Testis (tissue), 3 donors: ENCODE data around the gene HRK. TPM values are rescaled to one million over a fixed set of nuclear protein-coding genes. Genes with fewer than 3 reads are reported as not detected.

ENCODE experiments used
- DNase-seq: peaks from one replicate; pipeline ENCODE4 v3.0.0-alpha.2; 2019
- H3K27ac ChIP-seq, 2 donors: fragments of 200-600 bp; sonication (generic); one replicate each; pipeline ENCODE4 v1.5.1; 2019
- H3K27me3 ChIP-seq: fragments of 200-600 bp; sonication (generic); one replicate; pipeline ENCODE4 v1.5.1; 2019
- H3K36me3 ChIP-seq: fragments of 200-600 bp; sonication (generic); one replicate; pipeline ENCODE4 v1.5.1; 2017; ENCODE audit warnings: low read depth; ENCODE audit errors: missing control alignments
- H3K4me1 ChIP-seq: fragments of 200-600 bp; sonication (generic); one replicate; pipeline ENCODE4 v1.5.1; 2019
- H3K4me3 ChIP-seq, 2 donors: fragments of 200-600 bp; sonication (generic); one replicate each; pipeline ENCODE4 v1.5.1; 2017 to 2019
- H3K9me3 ChIP-seq: fragments of 200-600 bp; sonication (generic); one replicate; pipeline ENCODE4 v1.5.1; 2017
- POLR2A ChIP-seq: fragments of 450-650 bp; IDR thresholded peaks from one replicate; pipeline ENCODE4 v1.6.1; 2017; ENCODE audit warnings: antibody characterized with exemption, mild to moderate bottlenecking, moderate library complexity
- WGBS, 2 donors: methylation state at CpG; one replicate each; pipeline ENCODE4 v1.1.5; 2018; 5-methylcytosine and 5-hydroxymethylcytosine counted together
- intact Hi-C: fragments of 100-400 bp; cut with DNase I; formaldehyde crosslinking; loops from one replicate; pipeline ENCODE4 v1.15.1; 2023; ENCODE audit warnings: low total_unique reads
- polyA plus RNA-seq: library from polyadenylated mRNA; stranded (reverse); fragments of 350-450 nt; fragmentation: Illumina TruSeq; extraction: RNeasy Lipid Tissue Mini Kit (QIAGEN cat#74804); gene quantifications from one replicate; pipeline ENCODE4 v1.2.3, GENCODE V29; 2014; ENCODE audit warnings: low read depth, low replicate concordance; ENCODE audit not compliant: insufficient read depth
- total RNA-seq, 2 donors: library from RNA; depleted of rRNA; stranded (reverse); fragments of >200 nt; gene quantifications; one replicate each; pipeline ENCODE4 v1.2.3, GENCODE V29; 2016
- TF ChIP-seq, protein P1 (sequence below), 3 experiments: fragments of 450-650 bp in 2 of 3; fragments of 200-600 bp in 1 of 3; sonication (generic) in 1 of 3; IDR thresholded peaks; one replicate each; pipeline ENCODE4 v1.5.1; 2016 to 2019; ENCODE audit warnings: antibody characterized with exemption in 3 of 3, mild to moderate bottlenecking in 2 of 3, moderate library complexity in 1 of 3

HRK gene
- total and polyA plus RNA-seq, 3 donors from 2014 or later, result 0.57 to 2.5 (median 1.4) TPM

DNA sequence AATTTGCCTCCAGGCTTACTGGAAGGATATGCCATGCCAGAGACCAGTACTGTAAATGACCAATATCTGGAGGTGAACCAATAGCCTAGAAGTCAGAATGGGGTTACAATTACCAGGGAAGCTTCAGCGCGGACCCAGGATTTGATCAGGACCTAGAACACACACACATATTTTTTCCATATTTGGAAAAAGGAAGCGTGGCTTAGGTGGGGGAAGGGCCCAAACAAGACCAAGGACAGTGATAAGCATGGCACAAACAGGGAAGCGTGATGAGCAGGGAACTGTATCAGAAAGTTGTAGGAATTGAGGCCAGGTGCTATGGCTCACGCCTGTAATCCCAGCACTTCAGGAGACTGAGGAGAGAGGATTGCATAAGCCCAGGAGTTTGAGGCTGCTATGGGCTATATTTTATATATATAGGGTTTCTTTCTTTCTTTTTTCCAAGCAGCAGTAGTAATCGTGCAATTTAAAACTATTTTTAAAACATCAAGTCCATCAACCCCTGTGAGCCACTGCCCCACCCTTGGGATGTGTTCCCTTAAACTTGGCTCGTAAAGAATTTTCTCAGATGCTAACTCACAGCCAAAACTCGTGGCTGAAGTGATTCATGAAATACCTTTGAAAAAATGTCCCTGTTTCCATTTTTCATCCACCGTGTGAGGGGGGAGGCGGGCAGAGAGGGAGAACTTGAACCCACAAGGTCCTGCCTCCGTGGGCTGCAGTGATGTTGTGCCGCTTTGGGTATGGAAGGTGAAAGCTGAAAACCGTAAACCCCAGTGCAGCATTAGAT is 16.7 kb downstream of the HRK start:
- 46 to 50% methylated on average over 13 of the region's 13 CpGs for WGBS, 2 donors

DNA sequence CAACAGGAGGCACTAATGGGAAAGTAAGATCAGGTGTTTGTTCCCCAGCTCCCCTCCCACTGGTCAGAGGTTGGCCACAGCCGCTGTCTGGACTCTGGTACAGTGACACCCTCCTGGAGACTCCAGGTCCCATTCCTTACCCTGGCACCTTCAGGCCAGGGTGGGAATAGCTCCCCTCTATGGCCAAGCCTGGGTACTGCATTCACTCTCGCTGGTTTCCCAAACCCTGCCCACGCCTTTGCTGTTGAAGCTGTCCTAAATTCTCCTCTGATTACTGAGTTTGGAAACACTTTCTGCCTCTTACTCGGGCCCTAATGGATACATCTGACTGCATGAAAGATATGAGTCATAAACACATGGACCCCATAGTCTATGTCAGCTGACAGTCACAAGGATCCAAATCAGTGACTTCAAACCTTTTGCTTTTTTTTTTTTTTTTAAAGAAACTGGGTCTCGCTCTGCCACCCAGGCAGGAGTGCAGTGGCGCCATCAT is 17.9 kb downstream of the HRK start:
- 58 to 61% methylated on average over 6 of the region's 6 CpGs for WGBS, 2 donors

More for the DNA sequence above, 16.7 kb downstream of the HRK start:
- peak; percentile 56 for DNase-seq
- intact Hi-C loops, result no loop called here
- TF ChIP-seq, protein P1, sequence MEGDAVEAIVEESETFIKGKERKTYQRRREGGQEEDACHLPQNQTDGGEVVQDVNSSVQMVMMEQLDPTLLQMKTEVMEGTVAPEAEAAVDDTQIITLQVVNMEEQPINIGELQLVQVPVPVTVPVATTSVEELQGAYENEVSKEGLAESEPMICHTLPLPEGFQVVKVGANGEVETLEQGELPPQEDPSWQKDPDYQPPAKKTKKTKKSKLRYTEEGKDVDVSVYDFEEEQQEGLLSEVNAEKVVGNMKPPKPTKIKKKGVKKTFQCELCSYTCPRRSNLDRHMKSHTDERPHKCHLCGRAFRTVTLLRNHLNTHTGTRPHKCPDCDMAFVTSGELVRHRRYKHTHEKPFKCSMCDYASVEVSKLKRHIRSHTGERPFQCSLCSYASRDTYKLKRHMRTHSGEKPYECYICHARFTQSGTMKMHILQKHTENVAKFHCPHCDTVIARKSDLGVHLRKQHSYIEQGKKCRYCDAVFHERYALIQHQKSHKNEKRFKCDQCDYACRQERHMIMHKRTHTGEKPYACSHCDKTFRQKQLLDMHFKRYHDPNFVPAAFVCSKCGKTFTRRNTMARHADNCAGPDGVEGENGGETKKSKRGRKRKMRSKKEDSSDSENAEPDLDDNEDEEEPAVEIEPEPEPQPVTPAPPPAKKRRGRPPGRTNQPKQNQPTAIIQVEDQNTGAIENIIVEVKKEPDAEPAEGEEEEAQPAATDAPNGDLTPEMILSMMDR (IDR thresholded peaks at IDR 0.05), result no peak
- TF ChIP-seq POLR2A, result no peak
- Histone ChIP-seq H3K4me1 (peaks cover 17% of the 10 kb centered on the region), H3K36me3 (no peaks in the 10 kb centered on the region), H3K27me3 (no peaks in the 10 kb centered on the region), H3K27ac (no peak overlapping the region), H3K9me3 (no peaks in the 10 kb centered on the region), H3K4me3 (no peak overlapping the region)

DNA sequence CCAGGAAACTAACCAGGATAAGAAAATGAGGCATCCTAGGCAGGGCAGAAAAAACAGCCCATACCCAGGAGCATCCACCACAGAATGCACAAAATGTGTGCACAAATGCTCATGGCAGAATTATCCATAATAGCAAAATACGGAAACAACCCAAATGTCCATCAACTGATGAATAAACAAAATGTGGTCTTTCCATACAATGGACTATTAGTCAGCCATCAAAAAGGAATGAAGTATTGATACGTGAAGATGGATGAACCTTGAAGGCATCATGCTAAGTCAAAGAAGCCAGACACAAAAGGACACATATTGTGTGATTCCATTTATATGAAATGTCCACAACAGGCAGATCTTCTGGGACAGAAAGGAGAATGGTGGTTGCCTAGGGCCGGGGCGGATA is 19.1 kb downstream of the HRK start:
- no peaks in the 10 kb centered on the region for H3K27me3 ChIP-seq
- H3K36me3 ChIP-seq, result no peaks in the 10 kb centered on the region
- H3K4me1 ChIP-seq, result peaks cover 18% of the 10 kb centered on the region
- no peak overlapping the region for H3K4me3 ChIP-seq
- TF ChIP-seq POLR2A, result no peak
- TF ChIP-seq, protein P1 (IDR thresholded peaks at IDR 0.05), result no peak
- no peak for DNase-seq
- WGBS, 2 donors, result 92 to 94% methylated on average over 4 of the region's 4 CpGs
- intact Hi-C loops, result no loop called here
- no peak overlapping the region for H3K27ac ChIP-seq
- H3K9me3 ChIP-seq, result no peaks in the 10 kb centered on the region

More for the DNA sequence above, 17.9 kb downstream of the HRK start:
- TF ChIP-seq, protein P1 (IDR thresholded peaks at IDR 0.05), result peak; percentile 18 to 61 (median 47)
- no peak for TF ChIP-seq POLR2A
- intact Hi-C loops, result no loop called here
- DNase-seq, result peak; percentile 42
- Histone ChIP-seq H3K27ac (no peak overlapping the region), H3K36me3 (no peaks in the 10 kb centered on the region), H3K27me3 (no peaks in the 10 kb centered on the region), H3K9me3 (no peaks in the 10 kb centered on the region), H3K4me1 (peaks cover 18% of the 10 kb centered on the region), H3K4me3 (no peak overlapping the region)

DNA sequence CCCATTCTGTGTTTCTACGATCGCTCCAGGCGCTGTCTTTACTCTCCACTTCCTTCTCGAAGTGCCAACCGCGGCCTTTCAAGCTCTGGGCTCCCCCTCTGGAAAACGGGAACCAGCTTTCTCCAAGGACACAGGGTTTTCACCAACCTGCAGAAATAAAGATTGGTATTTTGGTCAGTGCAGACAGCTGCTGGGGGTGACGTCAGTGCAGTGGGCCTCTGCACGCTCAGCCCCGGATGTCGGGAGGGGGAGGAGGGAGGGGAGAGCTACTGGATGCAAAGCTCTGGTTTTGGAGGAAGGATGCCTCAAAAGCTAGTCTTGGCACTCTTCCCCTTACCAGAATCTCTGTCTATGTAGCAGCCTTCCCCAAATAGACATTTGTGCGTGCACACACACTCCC is 19.9 kb downstream of the HRK start:
- no peak overlapping the region for H3K27ac ChIP-seq
- H3K9me3 ChIP-seq, result no peaks in the 10 kb centered on the region
- H3K4me1 ChIP-seq, result peaks cover 18% of the 10 kb centered on the region
- H3K4me3 ChIP-seq, result no peak overlapping the region
- TF ChIP-seq, protein P1 (IDR thresholded peaks at IDR 0.05), result no peak
- no peak for TF ChIP-seq POLR2A
- no peaks in the 10 kb centered on the region for H3K27me3 ChIP-seq
- no peaks in the 10 kb centered on the region for H3K36me3 ChIP-seq
- DNase-seq, result peak; percentile 47
- intact Hi-C loops, result no loop called here
- WGBS, 2 donors, result 29 to 31% methylated on average over 12 of the region's 12 CpGs
